CD4-positive, alpha-beta memory T cell (primary cell): Measurements from ENCODE around the gene CHN2. TPM values are rescaled to one million over a fixed set of nuclear protein-coding genes. Genes with fewer than 3 reads are reported as not detected.
A peak's percentile ranks its signal among the peaks of the same experiment; 100 is the strongest.
"Not testable (repeated sequence)": the region's sequence is repeated elsewhere in the genome, so short reads cannot be mapped to it uniquely, and the experiment has no call there.

Experiments
- CTCF ChIA-PET: fragments of 350-600 bp; sonication (Branson Sonifier 250); formaldehyde crosslinking; loops from one replicate; lab custom pipeline; 2021; ENCODE audit warnings: inconsistent platforms; ENCODE audit not compliant: partially characterized antibody; lab: Charles Lee
- POLR2A ChIA-PET: fragments of 350-600 bp; sonication (Branson Sonifier 250); formaldehyde crosslinking; loops from one replicate; lab custom pipeline; 2021; ENCODE audit not compliant: partially characterized antibody; lab: Charles Lee
- DNase-seq, 5 donors: peaks; one replicate each; pipeline versions ENCODE4 v3.0.0 to v3.0.0-alpha.2; 2020 to 2022; ENCODE audit warnings: mixed read lengths in 1 of 5
- H3K27ac ChIP-seq: one replicate; pipeline ENCODE4 v1.7.0; 2013; ENCODE audit warnings: low read depth, low read length
- H3K27me3 ChIP-seq: 2 replicates; pipeline ENCODE4 v1.7.0; 2013; ENCODE audit warnings: mild to moderate bottlenecking, low read length, moderate library complexity; ENCODE audit not compliant: insufficient read depth
- H3K36me3 ChIP-seq: 2 replicates; pipeline ENCODE4 v1.7.0; 2013; ENCODE audit warnings: mild to moderate bottlenecking, low read length, moderate library complexity; ENCODE audit not compliant: insufficient read depth
- H3K4me1 ChIP-seq: 2 replicates; pipeline ENCODE4 v1.7.0; 2013; ENCODE audit warnings: mild to moderate bottlenecking, low read length, moderate library complexity; ENCODE audit not compliant: insufficient read depth
- H3K4me3 ChIP-seq, 2 donors: one replicate each; pipeline ENCODE4 v1.7.0; 2013; ENCODE audit warnings: low read length in 2 of 2, mild to moderate bottlenecking in 1 of 2
- H3K9me3 ChIP-seq, 2 donors: one replicate each; pipeline ENCODE4 v1.7.0; 2013; ENCODE audit warnings: low read length in 2 of 2, control low read depth in 1 of 2; ENCODE audit not compliant: control insufficient read depth in 1 of 2
- H3K27ac Mint-ChIP-seq, 7 donors: one replicate each; pipeline ENCODE4 v1.8.0; 2020 to 2021; ENCODE audit warnings: mixed read lengths in 7 of 7, mild to moderate bottlenecking in 6 of 7, inconsistent platforms in 3 of 7, moderate library complexity in 3 of 7
- H3K27me3 Mint-ChIP-seq, 2 donors: one replicate each; pipeline ENCODE4 v1.8.0; 2020 to 2021; ENCODE audit warnings: mixed read lengths in 2 of 2
- H3K36me3 Mint-ChIP-seq, 2 donors: one replicate each; pipeline ENCODE4 v1.8.0; 2020 to 2021; ENCODE audit warnings: mixed read lengths in 2 of 2, inconsistent platforms in 1 of 2, mild to moderate bottlenecking in 1 of 2
- H3K4me1 Mint-ChIP-seq, 4 donors: one replicate each; pipeline ENCODE4 v1.8.0; 2020 to 2021; ENCODE audit warnings: mixed read lengths in 4 of 4, mild to moderate bottlenecking in 1 of 4
- H3K4me3 Mint-ChIP-seq, 8 donors: one replicate each; pipeline ENCODE4 v1.8.0; 2020 to 2021; ENCODE audit warnings: mixed read lengths in 8 of 8, mild to moderate bottlenecking in 7 of 8, moderate library complexity in 6 of 8, inconsistent platforms in 3 of 8
- H3K9me3 Mint-ChIP-seq, 8 donors: one replicate each; pipeline ENCODE4 v1.8.0; 2020 to 2021; ENCODE audit warnings: mixed read lengths in 8 of 8, mild to moderate bottlenecking in 5 of 8, inconsistent platforms in 3 of 8, moderate library complexity in 1 of 8
- intact Hi-C: fragments of 100-400 bp; cut with micrococcal nuclease; formaldehyde crosslinking; loops from one replicate; pipeline ENCODE4 v1.15.1; 2023
- polyA plus RNA-seq, 2 donors: library from polyadenylated mRNA; unstranded; fragments of 300-500 nt; fragmentation: Illumina TruSeq; gene quantifications; one replicate each; pipeline ENCODE4 v1.2.3, GENCODE V29; 2021
- total RNA-seq, 2 experiments: library from RNA; stranded (reverse); gene quantifications; one replicate each; pipeline ENCODE4 v1.2.3, GENCODE V29; 2021

CHN2 gene
- total and polyA plus RNA-seq, 4 experiments from 2014 or later = 1.8 to 7.6 (median 3.5) TPM

DNA sequence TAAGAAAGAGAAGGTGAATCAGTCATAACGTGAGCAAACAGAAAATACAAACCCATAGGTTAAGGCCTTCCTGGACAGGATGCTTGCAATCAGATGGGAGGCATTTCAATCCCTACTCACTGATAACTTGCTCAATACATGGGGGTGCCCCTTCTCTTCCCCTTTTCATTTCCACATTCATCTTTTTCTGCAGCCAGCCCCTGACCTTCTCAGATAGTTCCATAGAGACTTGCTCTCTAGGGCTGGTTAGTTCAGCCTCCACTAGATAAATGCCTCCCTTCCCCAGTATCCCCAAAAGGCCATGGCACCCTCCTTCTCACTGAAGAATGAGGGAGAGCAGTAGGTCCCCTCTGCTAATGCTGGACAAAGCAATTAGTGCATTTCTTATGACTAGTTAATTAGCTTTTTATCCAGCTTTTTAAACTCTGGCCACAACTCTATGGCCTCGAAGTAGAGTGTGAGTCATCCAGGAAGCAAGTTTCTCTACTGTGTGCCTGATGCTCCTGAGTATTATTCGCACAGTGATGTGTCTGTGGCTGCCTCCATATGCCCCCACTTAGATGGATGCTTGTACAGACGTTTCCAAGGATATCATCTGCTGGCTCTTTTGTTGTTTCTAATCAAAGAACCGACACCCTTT is 12.7 kb downstream of the CHN2 start:
- Mint-ChIP-seq H3K9me3 (peaks cover 0 to 2% (median 0%) of the 10 kb centered on the region in 8 donors), H3K36me3 (no peaks in the 10 kb centered on the region), H3K4me1 (peaks cover 6 to 15% (median 9%) of the 10 kb centered on the region in 4 donors), H3K27ac (no peak overlapping the region), H3K4me3 (no peak overlapping the region), H3K27me3 (peaks cover 0 to 3% of the 10 kb centered on the region in 2 donors)
- CTCF ChIA-PET = interaction anchor here (1.2 kb wide), 1 partner anchor 18 kb away, joined by 4 read pairs; no protein-coding TSS in a partner anchor
- Histone ChIP-seq H3K9me3 (no peaks in the 10 kb centered on the region), H3K27ac (no peak overlapping the region), H3K4me3 (no peak overlapping the region), H3K36me3 (no peaks in the 10 kb centered on the region), H3K27me3 (no peaks in the 10 kb centered on the region), H3K4me1 (no peaks in the 10 kb centered on the region)
- no peak for DNase-seq
- POLR2A ChIA-PET = no interaction called here
- intact Hi-C loops = no loop called here

DNA sequence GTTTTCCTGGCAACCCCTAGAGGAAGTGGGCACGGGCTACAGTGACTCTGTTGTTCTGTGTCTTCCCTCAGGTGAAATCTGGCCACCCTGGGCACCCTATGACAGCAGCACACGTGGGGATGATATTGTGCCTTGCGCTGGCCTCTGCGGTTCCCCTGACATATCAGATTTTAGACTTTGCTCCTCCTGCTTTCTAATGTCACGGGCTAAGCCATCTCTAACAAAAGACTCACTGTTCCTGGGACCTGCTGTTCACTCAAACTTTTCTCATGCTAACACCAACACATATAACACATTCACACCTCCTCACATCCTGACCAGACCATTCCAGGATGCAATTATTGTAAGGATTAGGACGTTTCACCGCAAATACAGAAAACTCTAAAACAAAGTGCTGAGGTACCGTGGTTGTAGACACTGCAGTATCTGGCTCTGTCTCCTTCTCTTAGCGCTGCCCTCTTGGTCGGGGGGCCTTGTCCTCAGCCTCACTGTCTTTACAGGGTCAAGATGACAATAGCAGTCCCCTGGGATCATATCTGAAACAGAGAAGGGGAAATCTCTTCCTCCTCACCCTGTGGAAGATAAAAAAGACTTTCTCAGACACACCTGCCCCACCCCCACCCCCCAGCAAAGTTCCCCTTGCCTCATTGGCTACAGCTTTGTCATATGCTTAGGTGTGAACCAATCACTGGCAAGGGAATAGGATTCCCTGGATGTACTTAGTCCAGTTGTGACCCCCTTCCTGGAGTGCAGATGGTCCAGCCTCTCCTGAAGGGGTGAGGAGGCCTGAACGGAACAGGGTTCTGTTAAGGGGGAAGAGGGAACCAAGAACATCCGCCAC is 14.1 kb downstream of the CHN2 start:
- H3K4me1 ChIP-seq = no peaks in the 10 kb centered on the region
- no peak overlapping the region for H3K27ac ChIP-seq
- Mint-ChIP-seq H3K4me3 (no peak overlapping the region), H3K27me3 (peaks cover 0 to 3% of the 10 kb centered on the region in 2 donors), H3K9me3 (peaks cover 0 to 2% (median 0%) of the 10 kb centered on the region in 8 donors), H3K27ac (peak overlapping the region in 2 of 7 donors; percentile 33 to 43), H3K4me1 (peaks cover 6 to 15% (median 10%) of the 10 kb centered on the region in 4 donors), H3K36me3 (no peaks in the 10 kb centered on the region)
- POLR2A ChIA-PET = no interaction called here
- intact Hi-C loops = no loop called here
- H3K9me3 ChIP-seq = no peaks in the 10 kb centered on the region
- CTCF ChIA-PET = no interaction called here
- no peak for DNase-seq
- no peaks in the 10 kb centered on the region for H3K27me3 ChIP-seq
- H3K4me3 ChIP-seq = no peak overlapping the region
- H3K36me3 ChIP-seq = no peaks in the 10 kb centered on the region

DNA sequence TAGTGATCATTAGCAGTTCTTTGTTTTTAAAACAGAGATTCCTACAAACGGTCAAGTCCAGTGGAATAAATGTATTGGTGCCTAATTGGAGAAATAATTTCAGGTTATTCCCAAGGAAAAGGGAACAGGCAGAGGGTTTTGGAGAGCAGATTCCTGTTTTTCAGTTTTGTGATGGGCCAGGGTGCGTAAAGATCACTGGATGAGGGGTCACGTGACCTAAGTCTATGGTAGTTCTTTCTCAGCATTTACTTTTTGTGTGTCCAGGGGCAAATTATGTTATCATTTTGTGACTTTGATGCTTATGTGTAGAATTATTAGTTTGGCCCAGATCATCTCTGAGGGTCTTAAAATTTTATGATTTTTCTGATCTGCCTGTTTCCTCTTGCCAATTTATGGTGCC is 15.2 kb downstream of the CHN2 start:
- DNase-seq = no peak
- no peak overlapping the region for H3K27ac Mint-ChIP-seq
- H3K27ac ChIP-seq = no peak overlapping the region
- H3K4me1 Mint-ChIP-seq = peaks cover 6 to 15% (median 10%) of the 10 kb centered on the region in 4 donors
- CTCF ChIA-PET = no interaction called here
- H3K9me3 Mint-ChIP-seq = peaks cover 0 to 2% (median 0%) of the 10 kb centered on the region in 8 donors
- no peaks in the 10 kb centered on the region for H3K36me3 Mint-ChIP-seq
- no peaks in the 10 kb centered on the region for H3K27me3 ChIP-seq
- no peak overlapping the region for H3K4me3 ChIP-seq
- H3K4me1 ChIP-seq = no peaks in the 10 kb centered on the region
- H3K36me3 ChIP-seq = no peaks in the 10 kb centered on the region
- intact Hi-C loops = no loop called here
- H3K4me3 Mint-ChIP-seq = no peak overlapping the region
- H3K9me3 ChIP-seq = no peaks in the 10 kb centered on the region
- POLR2A ChIA-PET = no interaction called here
- H3K27me3 Mint-ChIP-seq = peaks cover 0 to 3% of the 10 kb centered on the region in 2 donors

DNA sequence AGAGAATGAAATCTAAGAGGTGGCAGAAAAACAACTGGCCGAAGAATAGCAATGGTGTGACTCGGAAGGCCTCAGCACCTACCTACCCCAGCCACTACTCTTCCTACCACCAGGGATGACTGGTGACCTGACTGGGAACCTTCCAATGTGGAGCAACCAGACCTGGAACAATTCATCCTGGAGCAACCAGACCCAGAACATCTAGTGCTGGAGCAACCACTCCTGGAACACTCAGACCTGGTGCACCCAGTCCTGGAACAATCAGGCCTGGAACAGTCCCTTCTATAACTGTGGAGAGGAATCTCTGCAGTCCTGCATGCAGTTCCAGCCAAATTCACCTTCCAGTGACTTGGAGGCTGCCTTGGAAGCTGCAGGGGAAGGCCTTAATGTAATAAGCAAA is 18.2 kb downstream of the CHN2 start:
- H3K9me3 ChIP-seq, H3K9me3 Mint-ChIP-seq, H3K27ac ChIP-seq, H3K4me1 ChIP-seq, H3K36me3 ChIP-seq, intact Hi-C loops, H3K27ac Mint-ChIP-seq, POLR2A ChIA-PET, DNase-seq, H3K27me3 Mint-ChIP-seq, H3K27me3 ChIP-seq, H3K4me3 Mint-ChIP-seq, H3K36me3 Mint-ChIP-seq, H3K4me3 ChIP-seq, CTCF ChIA-PET: not testable (repeated sequence)
- H3K4me1 Mint-ChIP-seq = peaks cover 4 to 12% (median 7%) of the 10 kb centered on the region in 4 donors

DNA sequence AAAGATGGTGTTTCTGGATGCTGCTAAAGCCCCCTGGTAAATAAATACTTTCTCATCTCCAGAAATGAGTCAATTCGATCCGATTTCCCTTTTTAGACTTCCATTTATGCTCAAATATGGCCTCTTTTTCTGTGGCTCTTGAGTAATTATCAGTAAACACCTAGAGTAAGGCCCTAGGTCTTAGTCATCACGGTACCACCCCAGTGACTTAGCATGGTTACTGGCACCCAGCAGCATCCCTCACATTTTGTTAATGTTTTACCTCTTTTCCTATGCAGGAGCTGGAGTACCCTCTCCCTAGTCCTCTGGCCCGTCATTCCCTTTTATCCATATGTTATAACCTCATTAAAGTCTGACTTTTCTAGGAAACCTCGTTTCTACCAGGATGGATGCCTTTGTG is 19.5 kb downstream of the CHN2 start:
- DNase-seq = no peak
- no peak overlapping the region for H3K4me3 ChIP-seq
- H3K27me3 Mint-ChIP-seq = peaks cover 0 to 2% of the 10 kb centered on the region in 2 donors
- no peak overlapping the region for H3K4me3 Mint-ChIP-seq
- intact Hi-C loops = no loop called here
- POLR2A ChIA-PET = no interaction called here
- no peaks in the 10 kb centered on the region for H3K36me3 ChIP-seq
- no peak overlapping the region for H3K27ac Mint-ChIP-seq
- no peaks in the 10 kb centered on the region for H3K36me3 Mint-ChIP-seq
- H3K4me1 ChIP-seq = no peaks in the 10 kb centered on the region
- no peaks in the 10 kb centered on the region for H3K27me3 ChIP-seq
- peaks cover 0 to 2% (median 0%) of the 10 kb centered on the region in 8 donors for H3K9me3 Mint-ChIP-seq
- H3K27ac ChIP-seq = no peak overlapping the region
- CTCF ChIA-PET = no interaction called here
- H3K4me1 Mint-ChIP-seq = peaks cover 0 to 4% (median 0%) of the 10 kb centered on the region in 4 donors
- H3K9me3 ChIP-seq = no peaks in the 10 kb centered on the region

DNA sequence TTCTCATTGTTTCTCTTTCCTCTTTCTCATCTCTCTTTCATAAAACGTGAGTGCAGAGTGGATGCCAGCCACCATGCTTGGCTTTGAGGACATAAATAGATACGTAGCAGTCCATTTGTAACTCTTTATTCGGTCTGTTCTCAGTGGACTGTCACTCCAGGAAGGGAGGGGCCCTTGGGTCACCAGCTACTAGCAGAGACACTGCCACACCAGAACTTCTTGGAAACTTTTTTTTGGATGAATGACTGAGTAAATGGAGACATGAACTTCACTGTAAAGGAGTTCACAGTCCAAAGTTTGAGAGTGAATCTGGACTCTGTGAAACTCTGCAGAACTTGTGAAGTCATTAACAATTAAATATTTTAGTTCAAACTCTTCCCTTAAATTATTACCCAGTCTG is 20.2 kb downstream of the CHN2 start:
- H3K4me3 Mint-ChIP-seq = no peak overlapping the region
- H3K4me1 ChIP-seq = no peaks in the 10 kb centered on the region
- H3K4me3 ChIP-seq = no peak overlapping the region
- H3K9me3 ChIP-seq = no peaks in the 10 kb centered on the region
- H3K36me3 ChIP-seq = no peaks in the 10 kb centered on the region
- no peaks in the 10 kb centered on the region for H3K36me3 Mint-ChIP-seq
- peaks cover 0 to 2% of the 10 kb centered on the region in 2 donors for H3K27me3 Mint-ChIP-seq
- peaks cover 0 to 4% (median 0%) of the 10 kb centered on the region in 4 donors for H3K4me1 Mint-ChIP-seq
- no peak for DNase-seq
- H3K9me3 Mint-ChIP-seq = peaks cover 0 to 2% (median 0%) of the 10 kb centered on the region in 8 donors
- no peak overlapping the region for H3K27ac Mint-ChIP-seq
- CTCF ChIA-PET = no interaction called here
- POLR2A ChIA-PET = no interaction called here
- H3K27me3 ChIP-seq = no peaks in the 10 kb centered on the region
- no peak overlapping the region for H3K27ac ChIP-seq
- intact Hi-C loops = no loop called here

DNA sequence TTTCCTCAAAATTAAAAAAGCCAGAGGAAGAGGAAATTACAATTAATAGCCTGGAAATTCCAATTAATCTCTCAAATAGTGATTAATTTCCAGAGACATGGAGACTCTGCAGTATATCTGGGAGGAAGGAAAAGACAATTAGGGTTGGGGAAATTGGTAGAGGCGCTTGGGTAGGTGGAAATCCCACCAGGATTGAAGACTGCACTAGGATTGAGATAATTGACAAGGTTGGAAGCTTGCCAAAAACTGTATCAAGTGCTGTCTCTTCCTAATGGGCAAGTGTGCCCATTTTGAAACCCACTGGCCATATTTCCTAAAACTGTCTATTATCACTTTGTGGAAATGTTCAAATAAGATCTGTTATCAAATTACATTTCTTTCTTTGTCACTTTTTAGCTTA is 21.6 kb downstream of the CHN2 start:
- Histone ChIP-seq H3K27me3 (no peaks in the 10 kb centered on the region), H3K4me3 (no peak overlapping the region), H3K27ac (no peak overlapping the region), H3K4me1 (no peaks in the 10 kb centered on the region), H3K9me3 (no peaks in the 10 kb centered on the region), H3K36me3 (no peaks in the 10 kb centered on the region)
- POLR2A ChIA-PET = no interaction called here
- no peak overlapping the region for H3K27ac Mint-ChIP-seq
- intact Hi-C loops = no loop called here
- no peak overlapping the region for H3K4me3 Mint-ChIP-seq
- no peak for DNase-seq
- no peaks in the 10 kb centered on the region for H3K36me3 Mint-ChIP-seq
- H3K9me3 Mint-ChIP-seq = no peaks in the 10 kb centered on the region
- CTCF ChIA-PET = interaction anchor here (1.0 kb wide), 1 partner anchor 26 kb away, joined by 3 read pairs; no protein-coding TSS in a partner anchor
- peaks cover 0 to 4% (median 0%) of the 10 kb centered on the region in 4 donors for H3K4me1 Mint-ChIP-seq
- peaks cover 0 to 2% of the 10 kb centered on the region in 2 donors for H3K27me3 Mint-ChIP-seq
